ENCODE results near the gene PTPRA.

- TF ChIP-seq YY1 (IDR thresholded peaks at IDR 0.05; ENCODE audit: insufficient read depth, insufficient read length) (no peak), SUZ12 (IDR thresholded peaks at IDR 0.05; ENCODE audit: extremely low read depth, insufficient read depth, insufficient read length) (no peak)
Measured at GRCh38 chr20:2917266-2917665, 44.0 kb downstream of the PTPRA start.

Measured in NT2/D1 (cell line).